Activated T-helper 1 cell treated with anti-CD3 and anti-CD28 coated beads, Interleukin-12 subunit alpha, Interleukin-12 subunit beta, Interleukin-2, Interleukin-4 antibody, amounts not matched to agents 30 ng/mL and 10 ng/mL and 1 ng/mL, durations not matched to agents 14 hours and 24 hours and 36 hours (primary cell): ENCODE measurements around the gene TNFAIP8L2. TPM values are rescaled to one million over a fixed set of nuclear protein-coding genes. Genes with fewer than 3 reads are reported as not detected.
A peak's percentile ranks its signal among the peaks of the same experiment; 100 is the strongest.

Experiments used
- DNase-seq: peaks from one replicate; pipeline ENCODE4 v3.0.0; 2021; ENCODE audit warnings: low spot score
- H3K27ac Mint-ChIP-seq: one replicate; pipeline ENCODE4 v1.8.0; 2021; ENCODE audit warnings: mild to moderate bottlenecking, mixed read lengths
- H3K27me3 Mint-ChIP-seq: one replicate; pipeline ENCODE4 v1.8.0; 2022; ENCODE audit warnings: mild to moderate bottlenecking, moderate library complexity, mixed read lengths; ENCODE audit not compliant: insufficient read depth
- H3K36me3 Mint-ChIP-seq: one replicate; pipeline ENCODE4 v1.8.0; 2021; ENCODE audit warnings: low read depth, mixed read lengths
- H3K4me1 Mint-ChIP-seq: one replicate; pipeline ENCODE4 v1.8.0; 2021; ENCODE audit warnings: low read depth, mixed read lengths
- H3K4me3 Mint-ChIP-seq: one replicate; pipeline ENCODE4 v1.8.0; 2021; ENCODE audit warnings: mild to moderate bottlenecking, moderate library complexity, mixed read lengths
- H3K9me3 Mint-ChIP-seq: one replicate; pipeline ENCODE4 v1.8.0; 2021; ENCODE audit warnings: mixed read lengths
- intact Hi-C: fragments of 100-400 bp; cut with micrococcal nuclease; formaldehyde crosslinking; loops from one replicate; pipeline ENCODE4 v1.15.1; 2024
- total RNA-seq: library from RNA; stranded (reverse); gene quantifications from 2 replicates; pipeline ENCODE4 v1.2.3, GENCODE V29; 2022

TNFAIP8L2 gene
- total RNA-seq, 1 donor from 2014 or later, result 38.0 TPM

GRCh38 chr1:151157067-151157531 is 650 bp downstream of the TNFAIP8L2 start:
- intact Hi-C loops, result loop anchor here (1.0 to 5.0 kb wide), 7 partner anchors 8 to 595 kb away; partner anchors contain the start of genes ENSA, LYSMD1, PI4KB and PIP5K1A
- Mint-ChIP-seq H3K27ac (peak overlapping the region; percentile 99), H3K27me3 (no peaks in the 10 kb centered on the region), H3K4me1 (peaks cover 48% of the 10 kb centered on the region), H3K36me3 (peaks cover 33% of the 10 kb centered on the region), H3K4me3 (peak overlapping the region; percentile 92), H3K9me3 (no peaks in the 10 kb centered on the region)
- peak; percentile 70 for DNase-seq

- intact Hi-C loops, result loop anchor here (5.0 kb wide), 2 partner anchors 169 to 596 kb away; partner anchors contain the start of gene PI4KB
- Mint-ChIP-seq H3K4me1 (peaks cover 56% of the 10 kb centered on the region), H3K36me3 (peaks cover 40% of the 10 kb centered on the region), H3K9me3 (no peaks in the 10 kb centered on the region), H3K4me3 (peak overlapping the region; percentile 92), H3K27ac (peak overlapping the region; percentile 99), H3K27me3 (no peaks in the 10 kb centered on the region)
- DNase-seq, result no peak
Measured at GRCh38 chr1:151158326-151158725, 1.9 kb downstream of the TNFAIP8L2 start.

GRCh38 chr1:151158751-151159251 is 2.4 kb downstream of the TNFAIP8L2 start:
- peaks cover 56% of the 10 kb centered on the region for H3K4me1 Mint-ChIP-seq

GRCh38 chr1:151159373-151159772 is 2.9 kb downstream of the TNFAIP8L2 start:
- Mint-ChIP-seq H3K4me1 (peaks cover 61% of the 10 kb centered on the region), H3K27ac (peak overlapping the region; percentile 99), H3K9me3 (no peaks in the 10 kb centered on the region), H3K27me3 (no peaks in the 10 kb centered on the region), H3K4me3 (peak overlapping the region; percentile 60), H3K36me3 (peaks cover 42% of the 10 kb centered on the region)
- intact Hi-C loops, result loop anchor here (5.0 kb wide), 2 partner anchors 168 to 597 kb away; partner anchors contain the start of gene PI4KB
- DNase-seq, result no peak

More at GRCh38 chr1:151158751-151159251, 2.4 kb downstream of the TNFAIP8L2 start:
- peaks cover 40% of the 10 kb centered on the region for H3K36me3 Mint-ChIP-seq
- H3K27me3 Mint-ChIP-seq, result no peaks in the 10 kb centered on the region
- no peaks in the 10 kb centered on the region for H3K9me3 Mint-ChIP-seq
- peak overlapping the region; percentile 99 for H3K27ac Mint-ChIP-seq
- H3K4me3 Mint-ChIP-seq, result peak overlapping the region; percentile 92
- DNase-seq, result no peak
- intact Hi-C loops, result loop anchor here (5.0 kb wide), 2 partner anchors 168 to 596 kb away; partner anchors contain the start of gene PI4KB

- Mint-ChIP-seq H3K27ac (peak overlapping the region; percentile 97), H3K27me3 (peaks cover 2% of the 10 kb centered on the region), H3K9me3 (no peaks in the 10 kb centered on the region), H3K36me3 (peaks cover 48% of the 10 kb centered on the region), H3K4me3 (peak overlapping the region; percentile 95), H3K4me1 (peaks cover 55% of the 10 kb centered on the region)
- no peak for DNase-seq
- intact Hi-C loops, result loop anchor here (1.0 to 5.0 kb wide), 6 partner anchors 8 to 447 kb away; partner anchors contain the start of genes GABPB2, PRUNE1, PSMD4 and SNX27
Measured at GRCh38 chr1:151164732-151165280, 8.4 kb downstream of the TNFAIP8L2 start.

- peak overlapping the region; percentile 95 for H3K4me3 Mint-ChIP-seq
- peaks cover 45% of the 10 kb centered on the region for H3K36me3 Mint-ChIP-seq
- peaks cover 53% of the 10 kb centered on the region for H3K4me1 Mint-ChIP-seq
- intact Hi-C loops, result loop anchor here (1.0 to 5.0 kb wide), 6 partner anchors 8 to 447 kb away; partner anchors contain the start of genes GABPB2, PRUNE1, PSMD4 and SNX27
- H3K9me3 Mint-ChIP-seq, result no peaks in the 10 kb centered on the region
- no peak for DNase-seq
- peaks cover 2% of the 10 kb centered on the region for H3K27me3 Mint-ChIP-seq
- peak overlapping the region; percentile 97 for H3K27ac Mint-ChIP-seq
Measured at GRCh38 chr1:151165281-151165737, 8.9 kb downstream of the TNFAIP8L2 start.

GRCh38 chr1:151165738-151166504 is 9.5 kb downstream of the TNFAIP8L2 start, which contains the start of the genes LYSMD1 and SCNM1:
TSS of gene LYSMD1 (minus strand) at chr1:151165902. CDS start at chr1:151165258, 644 bp downstream.
TSS of gene SCNM1 (plus strand) at chr1:151166144. CDS start at chr1:151166153, 9 bp downstream.
- Mint-ChIP-seq H3K9me3 (no peaks in the 10 kb centered on the region), H3K4me1 (peaks cover 53% of the 10 kb centered on the region), H3K4me3 (peak within 1 kb of the TSS; percentile 95), H3K27me3 (peaks cover 2% of the 10 kb centered on the region), H3K36me3 (peaks cover 43% of the 10 kb centered on the region), H3K27ac (peak within 1 kb of the TSS; percentile 97)
- intact Hi-C loops, result loop anchor here (1.0 to 5.0 kb wide), 8 partner anchors 9 to 446 kb away; partner anchors contain the start of genes GABPB2, PIP5K1A, PRUNE1 and PSMD4
- peak; percentile 96 for DNase-seq

GRCh38 chr1:151166505-151166956 is 10.1 kb downstream of the TNFAIP8L2 start:
- Mint-ChIP-seq H3K4me1 (peaks cover 51% of the 10 kb centered on the region), H3K36me3 (peaks cover 42% of the 10 kb centered on the region), H3K4me3 (peak overlapping the region; percentile 95), H3K27ac (peak overlapping the region; percentile 97), H3K9me3 (no peaks in the 10 kb centered on the region), H3K27me3 (peaks cover 2% of the 10 kb centered on the region)
- intact Hi-C loops, result loop anchor here (1.0 to 5.0 kb wide), 3 partner anchors 23 to 446 kb away; partner anchors contain the start of genes PIP5K1A and SNX27
- DNase-seq, result no peak

GRCh38 chr1:151167116-151167515 is 10.7 kb downstream of the TNFAIP8L2 start:
- intact Hi-C loops, result loop anchor here (5.0 kb wide), 1 partner anchor 445 kb away; the partner anchor contains the start of gene SNX27

GRCh38 chr1:151171190-151171589 is 14.7 kb downstream of the TNFAIP8L2 start:
- no peaks in the 10 kb centered on the region for H3K27me3 Mint-ChIP-seq
- no peak overlapping the region for H3K4me3 Mint-ChIP-seq
- no peaks in the 10 kb centered on the region for H3K9me3 Mint-ChIP-seq
- peaks cover 16% of the 10 kb centered on the region for H3K4me1 Mint-ChIP-seq
- intact Hi-C loops, result no loop called here
- no peak for DNase-seq
- H3K27ac Mint-ChIP-seq, result peak overlapping the region; percentile 41
- peaks cover 35% of the 10 kb centered on the region for H3K36me3 Mint-ChIP-seq

More at GRCh38 chr1:151167116-151167515, 10.7 kb downstream of the TNFAIP8L2 start:
- H3K4me3 Mint-ChIP-seq, result peak overlapping the region; percentile 95
- peaks cover 45% of the 10 kb centered on the region for H3K4me1 Mint-ChIP-seq
- H3K9me3 Mint-ChIP-seq, result no peaks in the 10 kb centered on the region
- peaks cover 2% of the 10 kb centered on the region for H3K27me3 Mint-ChIP-seq
- peaks cover 39% of the 10 kb centered on the region for H3K36me3 Mint-ChIP-seq
- no peak for DNase-seq
- H3K27ac Mint-ChIP-seq, result peak overlapping the region; percentile 97

- Mint-ChIP-seq H3K4me3 (no peak overlapping the region), H3K27me3 (no peaks in the 10 kb centered on the region), H3K4me1 (no peaks in the 10 kb centered on the region), H3K36me3 (peaks cover 40% of the 10 kb centered on the region), H3K9me3 (no peaks in the 10 kb centered on the region), H3K27ac (no peak overlapping the region)
- intact Hi-C loops, result no loop called here
- no peak for DNase-seq
Measured at GRCh38 chr1:151175041-151175741, 18.7 kb downstream of the TNFAIP8L2 start.

- H3K9me3 Mint-ChIP-seq, result no peaks in the 10 kb centered on the region
- peak within 1 kb of the TSS; percentile 66 for H3K27ac Mint-ChIP-seq
- H3K27me3 Mint-ChIP-seq, result no peaks in the 10 kb centered on the region
- intact Hi-C loops, result no loop called here
- peaks cover 3% of the 10 kb centered on the region for H3K4me1 Mint-ChIP-seq
- H3K36me3 Mint-ChIP-seq, result peaks cover 43% of the 10 kb centered on the region
- DNase-seq, result no peak
- H3K4me3 Mint-ChIP-seq, result no peak within 1 kb of the TSS
Measured at GRCh38 chr1:151175863-151176262, 19.4 kb downstream of the TNFAIP8L2 start, which contains the start of gene TMOD4. TSS of gene TMOD4 (minus strand) at chr1:151175981. CDS start at chr1:151174875, 1,106 bp downstream.
